GM21360 (cell line): ENCODE data around the gene MED14.

Source experiments
- ATAC-seq: cut with Tn5 transposase; IDR thresholded peaks from one replicate; pipeline ENCODE4 v1.9.1; 2021; ENCODE audit warnings: mild to moderate bottlenecking, moderate library complexity; ENCODE audit not compliant: unreplicated experiment

Gene MED14

DNA sequence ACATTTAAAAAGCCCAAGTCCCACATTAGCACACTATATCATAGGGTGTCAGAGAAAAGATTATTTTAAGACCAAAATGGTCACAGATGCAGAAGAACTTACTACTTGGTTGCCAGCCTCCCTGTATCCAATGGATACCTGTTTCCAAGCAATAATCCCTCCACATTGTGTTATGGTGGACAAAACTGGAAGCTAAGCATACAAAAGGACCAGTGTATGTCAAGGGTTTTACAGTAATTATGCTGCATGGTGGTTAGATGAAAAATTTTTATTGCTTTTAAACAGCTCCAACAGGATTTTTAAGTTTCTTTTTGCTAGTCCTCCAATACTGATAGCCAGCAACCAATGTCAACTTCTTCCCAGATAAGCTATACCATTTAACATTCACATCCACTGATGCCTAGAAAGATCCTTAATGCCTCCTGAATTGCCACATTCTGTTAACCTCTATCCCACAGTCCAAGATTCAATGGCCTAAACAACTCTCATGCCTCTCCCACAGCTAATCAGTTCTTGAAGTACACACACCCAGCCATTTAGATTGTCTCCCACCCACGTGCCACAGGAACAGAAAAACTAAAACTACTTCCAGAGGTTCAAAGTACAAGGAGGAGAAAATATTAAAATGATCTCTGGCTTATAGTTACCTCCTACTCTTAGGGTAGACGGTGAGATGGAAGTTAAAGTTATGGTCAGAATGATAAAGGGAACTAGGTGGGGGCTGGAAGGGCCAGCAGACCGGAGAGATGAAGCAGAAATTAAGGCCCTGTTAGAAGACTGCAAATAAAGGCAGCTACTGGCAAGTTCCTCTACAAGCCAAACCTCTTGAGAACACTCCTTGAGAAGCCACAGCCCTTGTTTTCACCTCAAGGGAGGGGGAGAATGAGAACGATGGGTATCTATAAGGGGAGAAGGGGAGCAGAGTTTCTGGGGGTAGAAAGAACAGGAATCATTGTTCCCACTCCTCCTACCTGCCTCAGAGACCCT, 5.5 kb downstream of the MED14 start:
- ATAC-seq, result no peak

DNA sequence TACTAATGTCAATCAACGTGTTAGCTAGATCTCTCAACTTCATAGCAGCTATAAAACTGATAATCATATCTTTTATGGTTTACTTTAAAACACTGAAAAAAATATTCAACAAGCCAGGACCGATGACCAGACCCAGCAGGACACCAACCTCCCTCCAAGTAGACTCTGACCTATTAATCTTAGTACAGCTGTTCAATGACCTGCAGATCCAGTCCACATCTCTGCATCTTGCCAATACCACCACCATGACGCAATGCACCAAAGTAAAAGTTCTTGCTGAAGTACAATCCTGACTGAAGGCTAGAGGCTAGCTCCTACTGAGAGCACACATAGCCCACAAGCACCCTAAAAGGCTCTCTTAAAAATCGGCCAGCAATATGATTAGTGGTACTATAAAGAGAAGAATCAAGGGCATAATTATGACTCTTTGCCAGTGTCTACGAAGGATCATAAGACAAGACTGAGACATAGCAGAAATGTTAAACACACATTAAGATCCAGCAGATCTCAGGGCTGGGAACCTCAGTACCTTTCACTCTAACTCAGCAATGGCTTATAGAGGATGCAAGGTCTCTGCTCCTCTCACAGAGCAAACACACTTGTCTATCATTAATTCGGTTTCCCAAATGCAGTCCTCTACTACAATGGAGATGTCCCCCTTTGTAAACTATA, 7.6 kb downstream of the MED14 start:
- no peak for ATAC-seq

DNA sequence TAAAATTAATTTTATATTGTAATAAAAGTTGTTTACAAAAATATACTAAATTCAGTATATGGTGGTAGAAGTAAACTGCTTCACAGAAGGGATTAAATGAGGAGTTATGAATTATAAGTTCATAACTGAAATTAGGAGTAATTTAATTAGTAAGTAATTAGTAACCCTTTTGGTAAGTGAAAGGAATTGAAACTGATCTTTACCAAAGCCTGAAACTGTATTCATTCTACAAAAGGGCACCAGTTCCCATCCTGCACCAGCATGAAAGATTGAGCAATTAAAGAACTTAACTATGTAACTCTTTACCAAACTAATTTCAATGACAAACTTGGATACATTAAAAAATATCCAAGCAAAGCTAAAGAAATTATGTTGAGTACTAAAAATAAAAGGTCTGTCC, 8.2 kb downstream of the MED14 start:
- ATAC-seq, result no peak

DNA sequence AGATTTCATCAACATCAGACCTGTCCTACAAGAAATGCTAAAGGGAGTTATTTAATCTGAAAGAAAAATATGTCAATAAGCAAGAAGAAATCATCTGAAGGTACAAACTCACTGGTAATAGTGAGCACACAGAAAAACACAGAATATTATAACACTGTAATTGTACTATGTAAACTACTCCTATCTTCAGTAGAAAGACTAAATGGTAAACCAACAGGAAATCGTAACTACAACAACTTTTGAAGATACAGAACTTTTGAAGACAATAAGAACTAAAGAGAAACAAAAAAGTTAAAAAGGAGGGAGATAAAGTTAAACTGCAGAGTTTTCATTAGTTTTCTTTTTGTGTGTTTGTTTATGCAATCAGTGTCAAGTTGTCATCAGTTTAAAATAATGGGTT, 12.4 kb downstream of the MED14 start:
- ATAC-seq, result no peak

DNA sequence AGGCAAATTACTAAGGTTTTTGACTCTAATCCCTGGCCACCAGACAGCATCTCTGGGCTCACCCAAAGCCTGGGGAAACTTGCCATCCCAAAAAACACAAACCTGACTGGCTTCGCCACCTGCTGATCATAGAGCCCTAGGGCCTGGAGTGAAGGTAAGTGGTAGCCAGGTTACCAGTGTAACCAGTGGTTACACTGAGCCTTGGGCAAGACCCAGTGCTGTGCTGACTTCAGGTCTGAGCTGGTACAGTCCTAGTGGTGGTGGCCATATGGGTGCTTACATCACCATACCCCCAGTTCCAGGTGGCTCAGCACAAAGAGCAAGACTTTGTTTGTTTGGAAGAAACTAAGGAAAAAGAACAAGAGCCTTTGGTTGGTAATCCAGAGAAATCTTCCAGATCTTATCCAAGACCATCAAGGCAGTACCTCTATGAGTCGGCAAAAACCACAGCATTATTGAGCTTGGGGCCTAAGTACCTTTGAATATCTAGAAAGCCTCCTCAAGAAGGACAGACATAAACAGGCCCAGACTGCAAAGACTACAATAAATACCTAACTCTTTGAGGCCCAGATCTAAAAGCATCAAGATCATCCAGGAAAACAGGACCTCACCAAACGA, 13.7 kb downstream of the MED14 start:
- no peak for ATAC-seq

DNA sequence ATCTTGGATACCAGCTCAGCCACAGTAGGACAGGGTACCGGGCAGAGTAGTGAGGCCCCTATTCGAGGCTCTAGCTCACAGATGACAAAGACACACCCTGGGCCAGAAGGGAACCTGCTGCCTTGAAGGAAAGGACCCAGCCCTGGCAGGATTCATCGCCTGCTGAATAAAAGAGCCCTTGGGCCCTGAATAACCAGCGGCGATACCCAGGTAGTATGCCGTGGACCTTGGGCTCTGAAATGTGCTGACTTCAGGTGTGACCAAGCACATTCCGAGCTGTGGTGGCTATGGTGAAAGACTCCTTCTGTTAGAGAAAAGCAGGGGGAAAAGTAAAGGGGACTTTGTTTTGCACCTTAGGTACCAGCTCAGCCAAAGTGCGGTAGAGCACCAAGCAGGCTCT, 14.6 kb downstream of the MED14 start:
- no peak for ATAC-seq

DNA sequence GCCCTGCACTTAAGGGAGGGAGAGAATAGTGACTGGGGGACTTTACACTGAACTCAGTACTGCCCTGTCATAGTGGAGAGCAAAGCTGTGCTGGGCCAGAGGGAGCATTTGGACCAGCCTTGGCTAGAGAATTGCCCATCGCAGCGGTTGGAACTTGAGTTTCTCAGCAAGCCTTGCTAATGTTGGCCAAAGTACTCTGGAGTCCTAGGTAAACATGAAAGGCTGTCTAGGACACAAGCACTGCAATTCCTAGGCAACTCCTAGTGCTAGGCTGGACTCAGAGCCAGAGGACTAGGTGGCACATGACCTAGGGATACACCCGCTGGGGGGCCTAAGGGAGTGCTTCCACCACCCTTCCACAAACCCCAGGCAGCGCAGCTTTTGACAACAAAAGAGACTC, 15.0 kb downstream of the MED14 start:
- no peak for ATAC-seq

DNA sequence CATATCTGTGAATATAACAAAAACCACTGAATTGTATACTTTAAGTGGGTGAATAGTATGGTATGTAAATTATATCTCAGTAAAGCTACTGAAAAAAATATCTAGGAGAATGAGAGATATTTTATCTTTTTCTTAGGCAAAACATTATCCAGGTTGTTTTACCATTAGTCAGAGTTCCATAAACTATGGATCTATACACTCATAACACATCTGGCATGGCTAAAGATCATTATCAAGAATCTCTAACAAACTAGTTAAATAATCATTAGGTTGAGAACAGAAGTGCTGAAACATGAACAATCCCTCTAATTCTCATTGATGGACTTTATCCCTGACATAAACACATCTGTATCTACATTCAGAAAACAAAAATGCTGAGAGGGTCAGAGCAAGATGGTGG, 15.6 kb downstream of the MED14 start:
- ATAC-seq, result no peak

DNA sequence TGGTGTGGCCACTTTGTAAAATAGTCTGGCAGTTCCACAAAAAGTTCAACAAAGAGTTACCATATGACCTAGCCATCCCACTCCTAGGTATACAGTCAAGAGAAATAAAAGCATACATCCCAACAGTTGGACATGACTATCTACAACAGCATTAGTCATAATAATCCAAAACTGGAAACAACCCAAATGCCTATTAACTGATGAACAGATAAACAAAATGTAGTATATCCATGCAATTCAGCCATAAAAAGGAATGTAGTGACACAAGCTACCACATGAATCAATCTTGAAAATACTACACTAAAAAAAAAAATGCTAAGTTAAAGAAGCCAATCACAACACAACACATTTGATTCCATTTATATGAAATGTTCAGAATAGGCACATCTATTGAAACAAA, 16.1 kb downstream of the MED14 start:
- ATAC-seq, result no peak

DNA sequence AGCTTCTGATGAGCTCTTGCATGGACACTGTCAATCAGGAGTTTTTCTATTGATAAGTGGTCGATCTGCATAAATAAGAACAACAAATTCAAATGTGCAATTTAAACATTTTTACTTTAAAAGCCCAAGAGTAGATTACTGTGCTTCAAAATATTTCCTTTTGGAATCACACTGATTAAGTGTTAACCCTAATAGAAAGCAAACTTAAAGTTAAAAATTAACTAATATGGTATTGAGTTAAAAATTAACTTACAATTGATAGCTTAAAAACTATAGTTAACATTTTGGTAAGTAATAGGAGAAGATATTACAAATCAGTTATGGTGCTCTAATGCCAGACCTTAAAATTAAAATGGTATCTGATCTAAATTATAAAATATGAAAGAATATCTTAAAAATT, 25.9 kb downstream of the MED14 start:
- ATAC-seq, result no peak

DNA sequence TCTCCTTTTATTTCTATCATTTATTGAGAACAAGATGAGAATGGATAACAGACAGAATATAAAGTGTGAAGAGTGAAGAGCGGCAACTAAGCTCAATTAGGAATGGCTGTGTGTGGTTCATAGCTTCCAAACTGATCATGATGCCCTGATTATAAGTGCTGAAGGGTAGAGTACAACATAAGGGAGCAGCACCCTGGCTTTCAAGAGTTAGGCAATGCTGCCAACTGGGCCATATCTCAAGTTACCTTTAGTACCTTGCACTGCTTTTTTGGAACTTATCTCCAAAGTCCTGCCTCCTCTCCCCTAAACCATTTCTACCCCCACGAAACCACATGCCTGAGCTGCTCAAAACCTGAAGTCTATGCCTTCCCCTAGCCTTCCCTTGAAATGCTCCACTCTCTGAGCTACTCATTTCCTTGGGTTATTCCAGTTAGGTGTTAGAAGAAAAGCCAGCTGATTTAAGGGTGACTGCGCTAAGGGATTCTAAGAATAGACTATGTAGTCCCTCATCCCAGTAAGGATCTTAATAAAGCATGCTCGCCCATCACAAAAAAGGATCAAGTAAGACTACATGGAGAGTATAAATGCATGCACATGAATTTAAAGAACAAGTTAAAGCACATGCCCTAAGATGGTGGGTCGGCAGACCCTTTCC, 29.6 kb downstream of the MED14 start:
- no peak for ATAC-seq

DNA sequence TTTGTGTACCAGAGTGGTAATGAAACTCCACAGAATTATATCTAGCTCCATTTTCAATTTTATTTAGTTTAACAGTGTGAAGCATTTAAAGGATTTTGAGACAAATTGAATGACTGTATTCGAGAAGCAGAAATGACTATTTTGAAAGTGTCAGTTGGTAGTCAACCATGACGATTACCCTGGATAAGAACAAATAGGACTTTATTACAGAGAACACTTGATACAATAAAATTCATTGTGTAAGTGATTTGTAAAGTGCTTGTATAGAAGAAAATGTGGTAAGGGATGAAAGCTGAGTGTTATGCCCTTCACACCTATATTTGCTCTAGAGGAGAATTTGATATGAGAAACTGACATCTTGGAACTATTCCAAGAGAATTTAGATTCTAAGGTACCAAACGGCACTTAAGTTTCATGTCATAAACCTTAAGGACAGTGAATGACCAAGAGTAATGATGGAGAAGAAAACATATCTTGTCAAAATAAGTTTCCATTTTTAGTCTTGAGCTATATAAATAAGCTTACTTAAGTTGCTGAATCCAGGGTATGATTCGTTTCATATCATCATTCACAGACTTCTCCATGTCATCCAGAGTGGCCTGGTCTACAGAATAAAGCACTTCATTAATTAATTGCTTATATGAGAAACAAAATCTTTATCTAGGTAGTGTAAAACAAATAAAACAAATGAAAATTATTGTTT, 34.6 kb downstream of the MED14 start:
- no peak for ATAC-seq

DNA sequence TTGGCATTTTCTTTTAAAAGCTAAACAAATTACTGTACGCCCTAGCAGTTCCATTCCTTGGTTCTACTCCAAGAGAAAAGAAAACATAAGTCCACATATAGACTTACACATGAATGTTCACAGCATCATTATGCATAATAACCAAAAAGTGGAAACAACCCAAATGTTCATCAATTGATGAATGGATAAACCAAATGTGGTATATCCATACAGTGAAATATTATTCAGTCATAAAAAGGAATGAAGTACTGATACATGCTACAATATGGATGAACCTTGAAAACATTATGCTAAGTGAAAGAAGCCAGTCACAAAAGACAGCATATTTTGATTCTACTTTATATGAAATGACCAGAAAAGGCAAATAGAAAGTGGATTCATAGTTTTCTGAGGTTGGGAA, 36.5 kb downstream of the MED14 start:
- ATAC-seq, result no peak

DNA sequence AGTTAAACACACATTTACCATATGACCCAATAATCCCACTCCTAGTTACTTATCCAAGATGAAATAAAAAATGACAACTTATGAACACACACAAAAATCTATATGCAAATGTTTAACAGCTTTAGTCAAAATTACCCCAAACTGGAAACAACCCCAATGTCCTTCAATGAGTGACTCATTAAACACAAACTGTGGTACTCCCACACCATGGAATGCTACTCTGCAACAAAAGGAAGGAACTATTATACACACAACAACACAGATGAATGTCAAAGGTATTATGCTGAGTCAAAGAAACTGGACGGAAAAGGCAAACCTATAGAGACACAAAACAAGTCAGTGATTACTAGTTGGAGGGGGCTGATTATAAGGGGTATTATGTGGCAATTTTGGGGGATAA, 40.5 kb downstream of the MED14 start:
- ATAC-seq, result no peak

DNA sequence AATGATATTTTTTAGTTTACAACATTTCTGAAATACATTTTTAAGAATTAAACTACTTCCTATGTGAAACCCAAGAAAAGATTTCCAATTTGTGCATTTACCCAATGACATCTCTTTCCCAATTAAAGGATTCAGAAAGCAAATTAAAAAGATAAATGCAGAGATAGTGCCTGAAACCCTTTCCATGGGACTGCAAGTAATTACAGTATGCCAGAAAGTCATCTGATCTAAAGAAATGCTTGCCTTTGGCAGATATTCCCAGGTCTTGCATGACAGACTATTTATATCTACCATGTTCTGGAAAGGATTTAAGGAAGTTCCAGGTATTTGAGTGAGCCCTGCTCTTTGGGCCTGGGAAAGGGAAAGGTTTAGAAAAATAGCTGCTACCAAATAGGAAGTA, 46.4 kb downstream of the MED14 start:
- no peak for ATAC-seq

DNA sequence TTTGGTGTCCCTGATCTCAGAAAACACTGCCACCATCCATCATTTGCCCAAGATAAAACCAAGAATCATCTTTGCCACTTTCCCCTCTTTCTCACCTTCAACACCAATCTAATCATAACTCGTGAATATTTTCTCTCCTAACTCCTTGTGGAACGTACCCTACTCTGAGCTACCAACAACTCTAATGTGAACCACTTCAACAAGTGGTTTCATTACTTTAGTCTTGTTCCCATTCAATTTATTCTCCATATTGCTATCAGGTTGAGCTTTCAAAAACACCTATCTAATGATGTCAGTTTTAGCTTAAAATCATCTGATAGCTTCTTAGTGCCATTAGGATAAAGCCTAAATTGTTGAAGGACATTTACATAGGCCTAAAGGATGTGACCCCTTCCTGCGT, 48.2 kb downstream of the MED14 start:
- ATAC-seq, result no peak

DNA sequence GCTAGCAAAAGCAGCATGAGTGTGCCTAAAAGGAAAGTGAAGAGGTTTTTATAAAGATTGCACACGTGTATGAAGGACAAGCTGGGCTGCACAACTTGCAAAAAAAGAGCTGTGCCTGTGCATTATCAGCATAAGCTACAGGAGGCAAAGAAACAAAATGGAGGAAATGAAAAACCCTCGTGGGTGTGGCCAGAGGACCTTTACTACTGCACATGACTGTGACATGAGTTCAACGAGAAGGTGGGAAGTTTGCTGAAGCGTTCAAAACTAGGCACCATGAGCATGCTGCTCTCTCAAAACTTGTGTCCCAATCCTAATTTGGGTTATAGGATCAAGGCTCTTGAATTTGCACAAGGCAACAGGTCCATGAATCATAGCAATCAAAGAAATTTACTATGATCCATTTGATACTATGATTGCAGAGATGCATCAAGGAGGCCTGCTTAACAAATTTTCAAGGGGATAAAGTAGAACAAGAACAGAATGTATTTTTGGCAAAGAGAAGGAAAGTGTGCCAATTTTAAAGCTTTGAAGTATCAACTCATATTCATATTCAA, 49.9 kb downstream of the MED14 start:
- ATAC-seq, result no peak

DNA sequence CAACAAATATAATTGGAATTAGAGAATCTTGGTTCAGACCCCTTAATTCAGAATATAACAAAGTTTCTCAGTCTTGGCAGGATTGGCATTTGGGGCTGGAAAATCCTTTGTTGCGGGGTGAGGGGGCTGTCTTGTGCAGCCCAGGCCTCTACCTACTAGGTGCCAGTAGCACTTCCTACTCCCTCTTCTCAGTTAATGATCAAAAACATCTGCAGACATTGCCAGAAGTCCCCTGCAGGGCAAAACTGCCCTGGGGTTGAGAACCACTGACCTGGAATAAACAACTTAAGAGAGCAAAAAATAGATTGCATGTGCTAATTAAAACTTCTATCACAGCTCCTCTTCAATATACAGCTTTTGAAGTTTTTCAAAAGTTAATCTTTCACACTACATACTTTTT, 51.2 kb downstream of the MED14 start:
- no peak for ATAC-seq

DNA sequence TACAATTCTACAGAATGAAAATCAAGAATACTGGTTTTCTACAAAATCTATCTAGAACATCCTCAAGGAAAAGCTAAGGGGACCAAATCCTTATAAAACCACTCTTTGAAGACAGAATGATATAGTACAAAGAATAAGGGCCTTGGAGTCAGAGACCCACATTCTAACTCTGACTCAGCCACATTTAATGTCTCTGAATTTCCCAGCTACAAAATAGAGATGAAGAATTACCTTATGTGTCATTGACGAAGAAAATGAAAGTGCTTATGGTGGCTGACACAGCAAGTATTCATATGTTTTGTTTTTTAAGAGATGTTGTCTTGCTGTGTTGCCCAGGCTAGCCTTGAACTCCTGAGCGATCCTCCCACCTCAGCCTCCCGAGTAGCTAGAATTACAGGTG, 52.1 kb downstream of the MED14 start:
- no peak for ATAC-seq

DNA sequence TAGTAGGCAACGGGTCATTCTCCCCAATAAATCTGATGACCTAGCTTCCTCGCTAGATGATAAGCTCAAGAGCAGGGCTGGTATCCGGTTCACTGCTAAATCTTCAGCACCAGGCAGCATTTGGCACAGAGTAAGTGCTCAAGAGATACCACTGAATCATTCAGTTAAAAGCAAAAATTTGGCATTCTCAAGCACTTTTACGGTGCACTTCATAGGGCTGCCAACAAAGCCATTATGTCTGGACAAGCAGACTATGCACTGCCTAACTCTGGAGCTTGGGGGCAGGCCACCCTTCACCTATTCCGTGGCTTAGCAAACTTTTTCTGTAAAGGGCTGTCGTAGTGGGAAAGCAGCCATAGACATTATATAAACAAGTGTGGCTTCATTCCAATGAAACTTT, 64.2 kb downstream of the MED14 start:
- ATAC-seq, result no peak
